ENCODE measurements around the gene NCAM1.

NCAM1 gene

GRCh38 chr11:113260541-113260940 lies 299.3 kb downstream of the NCAM1 start:
- FAIRE-seq, result no peak

GRCh38 chr11:113261709-113262475 lies 300.7 kb downstream of the NCAM1 start:
- FAIRE-seq, result no peak

DNA sequence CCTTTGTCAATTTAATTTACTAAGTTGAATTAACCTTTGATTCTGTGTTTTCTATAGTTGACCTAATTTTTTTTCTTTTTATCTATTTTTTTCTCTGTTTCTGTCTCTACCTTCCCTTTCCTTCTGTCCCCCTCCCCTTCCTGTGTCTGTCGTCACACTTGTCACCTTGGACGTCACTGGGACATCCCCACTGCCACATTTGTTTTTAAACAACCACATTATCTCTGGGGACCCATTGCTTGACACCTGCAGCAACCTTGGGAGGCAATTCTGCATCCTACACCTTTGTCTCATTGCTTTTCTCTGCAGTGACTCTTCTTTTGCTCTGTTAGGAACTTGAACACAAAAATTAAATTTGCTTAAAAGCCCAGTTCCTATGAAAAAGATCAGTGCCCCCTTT lies 301.4 kb downstream of the NCAM1 start:
- no peak for FAIRE-seq

DNA sequence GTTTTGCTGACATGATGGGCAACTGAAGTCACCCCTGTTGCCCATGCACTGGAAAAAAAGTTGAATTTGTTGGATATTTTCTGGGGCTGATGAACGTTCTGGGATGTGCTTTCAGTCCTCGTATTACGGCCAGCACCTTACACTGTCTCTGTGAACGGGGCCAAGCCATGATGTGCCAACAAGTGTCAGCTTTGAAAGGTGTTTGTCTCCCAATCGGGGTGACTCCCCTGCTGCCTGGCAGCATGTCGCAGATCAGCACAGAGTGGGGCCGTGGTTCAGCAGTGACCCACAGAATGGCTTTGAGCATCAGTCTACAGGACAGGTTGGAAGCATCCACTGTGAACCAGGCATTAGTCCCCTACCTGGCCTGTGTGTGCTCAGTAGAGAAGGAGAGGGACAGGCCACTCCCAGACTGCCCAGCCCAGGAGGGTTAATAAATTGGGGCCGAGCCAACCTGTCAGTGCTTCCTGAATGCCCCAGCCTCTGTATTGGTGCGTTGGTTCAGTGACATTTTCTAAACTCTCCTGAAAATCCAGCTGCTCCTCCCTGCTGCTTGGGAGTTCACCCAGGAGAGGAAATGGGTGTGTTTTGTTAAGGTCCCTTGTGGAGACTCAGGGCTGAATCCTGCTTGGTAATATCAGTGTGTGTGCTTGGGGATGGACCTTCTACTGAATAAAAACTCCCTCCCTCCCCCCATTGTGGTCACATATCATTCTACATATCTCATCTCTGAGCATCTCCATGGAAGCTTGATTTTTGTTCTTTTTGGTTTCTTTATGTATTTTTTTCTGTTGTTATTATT lies 302.4 kb downstream of the NCAM1 start:
- no peak for FAIRE-seq

GRCh38 chr11:113265362-113265761 lies 304.1 kb downstream of the NCAM1 start:
- FAIRE-seq, result no peak

GRCh38 chr11:113267493-113267892 lies 306.3 kb downstream of the NCAM1 start:
- FAIRE-seq, result no peak

DNA sequence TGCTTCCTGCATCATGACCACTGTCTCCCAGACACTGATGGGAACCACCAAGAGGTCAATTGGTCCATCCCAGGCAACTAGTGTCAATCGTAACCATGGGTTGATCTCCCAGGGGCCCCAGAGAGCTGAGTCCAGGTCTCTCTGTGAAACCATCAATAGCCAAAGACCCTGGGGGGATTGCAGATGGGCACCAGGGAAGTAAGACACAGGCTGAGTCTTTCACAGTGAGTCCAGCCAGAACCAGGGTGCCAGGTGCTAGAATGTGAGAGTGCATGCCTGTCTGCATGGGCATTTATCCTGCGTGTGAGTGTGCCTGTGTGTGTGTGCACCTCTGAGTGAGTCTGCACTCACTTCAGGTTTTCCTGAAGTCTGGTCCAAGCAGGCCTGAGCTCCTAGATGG lies 307.9 kb downstream of the NCAM1 start:
- no peak for FAIRE-seq

GRCh38 chr11:113269636-113270035 lies 308.4 kb downstream of the NCAM1 start:
- FAIRE-seq, result no peak

DNA sequence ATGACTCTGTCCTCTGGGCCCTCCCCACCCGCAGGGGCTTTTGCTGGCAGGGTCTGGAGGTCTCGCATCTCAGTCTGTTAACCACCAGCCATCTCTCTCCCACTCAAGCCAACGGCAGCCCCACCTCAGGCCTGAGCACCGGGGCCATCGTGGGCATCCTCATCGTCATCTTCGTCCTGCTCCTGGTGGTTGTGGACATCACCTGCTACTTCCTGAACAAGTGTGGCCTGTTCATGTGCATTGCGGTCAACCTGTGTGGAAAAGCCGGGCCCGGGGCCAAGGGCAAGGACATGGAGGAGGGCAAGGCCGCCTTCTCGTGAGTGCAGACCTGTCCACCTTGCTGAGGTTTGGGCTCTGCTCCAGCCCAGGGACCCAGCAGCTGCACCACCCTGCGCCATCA lies 308.9 kb downstream of the NCAM1 start:
- no peak for FAIRE-seq

- FAIRE-seq, result no peak
Observed at GRCh38 chr11:113271551-113272245, 310.5 kb downstream of the NCAM1 start.

GRCh38 chr11:113272281-113272680 lies 311.1 kb downstream of the NCAM1 start:
- FAIRE-seq, result no peak

GRCh38 chr11:113272927-113273615 lies 311.9 kb downstream of the NCAM1 start:
- no peak for FAIRE-seq

DNA sequence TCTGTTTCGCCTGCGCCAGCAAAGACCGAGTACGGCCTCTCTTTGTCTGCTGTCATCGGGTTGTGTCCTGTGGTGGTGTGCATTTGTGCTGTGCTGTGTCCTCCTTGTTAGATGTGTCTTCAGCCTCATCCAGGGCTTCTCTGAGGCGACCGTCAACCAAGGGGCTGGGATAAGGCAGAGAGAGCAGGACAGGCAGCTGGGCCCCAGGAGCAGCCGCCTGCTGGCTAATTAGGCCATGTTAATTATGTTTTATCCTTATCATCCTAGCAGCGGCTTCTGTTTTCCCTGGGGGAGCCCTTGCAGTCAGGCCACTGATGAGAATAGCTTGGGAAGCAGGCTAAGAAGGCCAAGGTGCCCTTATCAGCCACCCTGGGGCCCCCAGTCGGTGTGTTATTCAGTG lies 312.5 kb downstream of the NCAM1 start:
- FAIRE-seq, result no peak

GRCh38 chr11:113274713-113275582 lies 313.7 kb downstream of the NCAM1 start:
- FAIRE-seq, result no peak

GRCh38 chr11:113275602-113276001 lies 314.4 kb downstream of the NCAM1 start:
- FAIRE-seq, result no peak

- FAIRE-seq, result no peak
Observed at GRCh38 chr11:113276466-113276865, 315.2 kb downstream of the NCAM1 start.

- no peak for FAIRE-seq
Observed at GRCh38 chr11:113277907-113278306, 316.7 kb downstream of the NCAM1 start.

DNA sequence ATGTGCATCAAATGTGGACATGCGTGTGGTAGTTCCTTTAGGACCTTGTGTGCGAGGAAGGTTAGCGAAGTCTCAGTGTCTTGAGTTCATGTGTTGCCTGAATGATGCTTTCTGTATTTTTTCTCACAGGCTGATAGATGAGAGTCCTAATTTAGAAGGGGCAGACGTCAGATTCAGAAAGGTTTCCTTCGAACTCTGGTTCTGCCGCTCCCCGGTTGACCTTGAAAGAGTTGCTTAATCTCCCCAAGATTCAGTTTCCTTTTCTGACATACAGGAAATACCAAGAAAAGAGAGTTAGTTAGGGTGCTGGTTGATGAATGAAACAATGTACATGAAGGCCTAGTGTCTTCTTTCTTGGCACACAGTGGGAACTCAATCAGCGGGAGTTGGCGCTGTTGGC lies 317.3 kb downstream of the NCAM1 start:
- FAIRE-seq, result no peak

DNA sequence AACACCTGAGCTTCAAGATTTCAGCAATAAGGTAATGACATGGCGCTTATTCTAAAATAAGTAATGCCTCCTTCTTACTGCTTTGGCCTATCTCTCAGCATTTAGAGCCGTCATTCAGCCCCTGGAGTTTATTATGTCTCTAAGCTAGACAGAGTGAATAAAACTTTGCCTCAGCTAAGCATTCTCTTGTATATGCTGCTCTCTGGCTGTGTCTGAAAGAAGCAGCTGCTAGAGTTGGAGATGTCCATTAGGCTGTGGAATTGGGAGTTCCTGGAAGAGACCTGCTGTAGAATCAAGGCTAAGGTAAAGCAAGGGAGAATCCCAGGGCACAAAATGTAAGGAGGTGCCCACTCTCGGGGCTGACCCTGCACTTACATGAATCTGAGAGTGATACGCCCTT lies 317.7 kb downstream of the NCAM1 start:
- FAIRE-seq, result no peak

DNA sequence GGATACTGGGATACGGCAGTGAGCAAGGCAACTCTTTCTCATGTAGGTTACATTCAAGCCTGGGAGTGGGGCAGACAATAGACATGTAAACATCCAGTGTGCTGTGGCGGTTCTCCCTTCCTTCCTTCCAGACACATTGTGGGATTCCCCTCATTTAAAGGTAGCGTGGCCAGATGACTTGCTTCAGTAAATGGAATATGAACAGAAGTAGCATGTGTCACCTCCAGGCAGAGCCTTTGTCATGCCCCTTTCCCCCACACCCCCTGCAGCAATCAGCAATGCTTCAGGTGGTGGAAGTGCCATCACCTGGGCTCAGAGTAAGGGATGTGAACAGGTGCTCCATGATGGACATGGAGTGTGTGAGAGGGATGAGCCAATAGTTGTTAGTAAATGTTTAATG lies 318.4 kb downstream of the NCAM1 start:
- FAIRE-seq, result no peak

DNA sequence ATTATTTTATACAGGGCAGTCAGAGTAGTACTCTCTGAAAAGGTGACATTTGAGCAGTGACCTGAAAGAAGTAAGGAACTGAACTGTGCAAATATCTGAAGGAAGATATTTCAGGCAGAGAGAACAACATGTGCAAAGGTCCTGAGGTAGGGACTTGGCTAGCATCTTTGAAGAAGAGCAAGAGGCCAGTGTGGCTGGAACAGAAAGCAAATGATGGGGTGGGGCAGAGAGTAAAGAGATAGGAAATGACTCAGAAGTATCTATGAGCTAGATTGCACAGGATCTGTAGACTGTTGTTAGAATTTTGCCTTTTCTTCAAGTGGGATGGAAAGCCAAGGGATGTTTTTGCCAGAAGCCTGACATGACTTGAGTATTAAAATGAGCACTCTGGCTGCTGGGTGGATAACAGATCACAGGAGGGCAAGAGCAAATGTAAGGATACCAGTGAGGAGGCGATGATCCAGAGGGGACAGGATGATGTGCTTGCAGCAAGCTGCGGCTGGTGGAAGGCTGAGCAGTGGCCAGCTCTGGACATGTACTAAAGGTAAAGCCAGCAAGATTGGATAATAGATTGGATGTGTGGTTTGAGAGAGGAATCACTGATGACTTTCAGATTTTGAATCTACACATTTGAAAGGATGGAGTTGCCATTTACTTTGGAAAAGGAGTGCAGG lies 320.0 kb downstream of the NCAM1 start:
- no peak for FAIRE-seq
